Breast epithelium (tissue), 3 donors: ENCODE results near the gene RPL37A.
"Not testable (repeated sequence)": the region's sequence is repeated elsewhere in the genome, so short reads cannot be mapped to it uniquely, and the experiment has no call there.

Experiments used
- POLR2A ChIP-seq: fragments of 450-650 bp; IDR thresholded peaks from one replicate; pipeline ENCODE4 v1.6.1; 2016; ENCODE audit warnings: antibody characterized with exemption, mild to moderate bottlenecking, moderate library complexity
- POLR2AphosphoS5 ChIP-seq, 3 donors: sonication (generic); formaldehyde crosslinking; IDR thresholded peaks; one replicate each; pipeline ENCODE4 v1.6.1; 2017; ENCODE audit warnings: antibody characterized with exemption in 3 of 3
- TF ChIP-seq, protein P1 (sequence below), 3 donors: fragments of 450-650 bp; IDR thresholded peaks; one replicate each; pipeline ENCODE4 v1.5.1; 2016 to 2017; ENCODE audit warnings: antibody characterized with exemption in 3 of 3, mild to moderate bottlenecking in 3 of 3, moderate library complexity in 3 of 3

DNA sequence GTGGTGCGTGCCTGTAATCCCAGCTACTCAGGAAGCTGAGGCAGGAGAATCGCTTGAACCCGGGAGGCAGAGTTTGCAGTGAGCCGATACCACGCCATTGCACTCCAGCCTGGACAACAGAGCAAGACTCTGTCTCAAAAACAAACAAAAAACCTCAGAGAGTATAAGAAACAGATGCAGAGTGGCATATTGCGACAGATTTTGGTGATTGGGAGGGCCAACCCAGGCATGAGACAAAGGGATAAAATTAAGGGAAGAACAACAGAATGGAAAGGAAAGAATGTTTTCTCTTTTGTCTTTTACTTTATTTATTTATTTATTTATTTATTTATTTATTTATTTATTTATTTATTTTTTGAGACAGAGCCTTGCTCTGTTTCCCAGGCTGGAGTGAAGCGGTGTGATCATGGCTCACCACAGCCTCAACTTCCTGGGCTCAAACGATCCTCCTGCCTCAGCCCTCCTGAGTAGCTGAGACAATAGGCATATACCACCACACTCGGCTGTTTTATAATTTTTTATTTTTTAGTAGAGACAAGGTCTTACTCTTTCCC lies 20.0 kb downstream of the RPL37A start:
- not testable (repeated sequence) for TF ChIP-seq POLR2AphosphoS5 (IDR thresholded peaks at IDR 0.05); POLR2A
- TF ChIP-seq, protein P1, sequence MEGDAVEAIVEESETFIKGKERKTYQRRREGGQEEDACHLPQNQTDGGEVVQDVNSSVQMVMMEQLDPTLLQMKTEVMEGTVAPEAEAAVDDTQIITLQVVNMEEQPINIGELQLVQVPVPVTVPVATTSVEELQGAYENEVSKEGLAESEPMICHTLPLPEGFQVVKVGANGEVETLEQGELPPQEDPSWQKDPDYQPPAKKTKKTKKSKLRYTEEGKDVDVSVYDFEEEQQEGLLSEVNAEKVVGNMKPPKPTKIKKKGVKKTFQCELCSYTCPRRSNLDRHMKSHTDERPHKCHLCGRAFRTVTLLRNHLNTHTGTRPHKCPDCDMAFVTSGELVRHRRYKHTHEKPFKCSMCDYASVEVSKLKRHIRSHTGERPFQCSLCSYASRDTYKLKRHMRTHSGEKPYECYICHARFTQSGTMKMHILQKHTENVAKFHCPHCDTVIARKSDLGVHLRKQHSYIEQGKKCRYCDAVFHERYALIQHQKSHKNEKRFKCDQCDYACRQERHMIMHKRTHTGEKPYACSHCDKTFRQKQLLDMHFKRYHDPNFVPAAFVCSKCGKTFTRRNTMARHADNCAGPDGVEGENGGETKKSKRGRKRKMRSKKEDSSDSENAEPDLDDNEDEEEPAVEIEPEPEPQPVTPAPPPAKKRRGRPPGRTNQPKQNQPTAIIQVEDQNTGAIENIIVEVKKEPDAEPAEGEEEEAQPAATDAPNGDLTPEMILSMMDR (IDR thresholded peaks at IDR 0.05), result not testable (repeated sequence)
